H1 (cell line): Measurements from ENCODE around the gene UBE3B. TPM values are rescaled to one million over a fixed set of nuclear protein-coding genes. Genes with fewer than 3 reads are reported as not detected.

Experiments used
- EP300 ChIP-seq, 2 experiments: IDR thresholded peaks; 1 replicate in 1 of 2; 2 replicates in 1 of 2; pipeline ENCODE4 v1.6.1; 2011 to 2012; ENCODE audit warnings: low read depth in 2 of 2, low read length in 2 of 2, mild to moderate bottlenecking in 2 of 2, borderline replicate concordance in 1 of 2, inconsistent platforms in 1 of 2, moderate library complexity in 1 of 2
- KDM5A ChIP-seq: fragments of 200-600 bp; IDR thresholded peaks from 2 replicates; pipeline ENCODE4 v1.7.1; 2012; ENCODE audit warnings: mild to moderate bottlenecking, low read length, inconsistent platforms, mixed read lengths
- PHF8 ChIP-seq: fragments of 200-600 bp; sonication (generic); conservative IDR thresholded peaks from 2 replicates; pipeline ENCODE4 v1.7.1; 2012; ENCODE audit warnings: low read depth, mild to moderate bottlenecking, inconsistent platforms, low read length, moderate library complexity
- SIN3A ChIP-seq, 2 experiments: IDR thresholded peaks in 1 of 2; conservative IDR thresholded peaks in 1 of 2; 2 replicates each; pipeline ENCODE4 v1.6.1; 2011 to 2012; ENCODE audit warnings: low read length in 2 of 2, improper control_type of control experiment in 1 of 2, low read depth in 1 of 2, mild to moderate bottlenecking in 1 of 2
- SP1 ChIP-seq: IDR thresholded peaks from 2 replicates; pipeline ENCODE4 v1.6.1; 2011; ENCODE audit warnings: low read depth, low read length
- TBP ChIP-seq: IDR thresholded peaks from 2 replicates; pipeline ENCODE4 v1.6.1; 2011; ENCODE audit warnings: low read depth, low read length, improper control_type of control experiment
- polyA plus RNA-seq, 7 experiments: library from polyadenylated mRNA; depleted of rRNA in 3 of 7; stranded (reverse) in 5 of 7; unstranded in 2 of 7; fragments of >200 nt in 5 of 7; fragments of 200-250 nt in 2 of 7; gene quantifications; 1 replicate in 5 of 7; 2 replicates in 1 of 7; 4 replicates in 1 of 7; pipeline versions ENCODE4 v1.2.1 to v1.2.3, GENCODE V29; 2011 to 2013; ENCODE audit warnings: missing spikeins in 2 of 7, mixed read lengths in 2 of 7
- total RNA-seq: library from RNA; stranded (reverse); fragmentation: NEBNext Ultra II Directional; extraction: Animal tissue kit (Norgen Biotek cat#: 25700); gene quantifications from 2 replicates; pipeline ENCODE4 v1.2.1, GENCODE V29; 2021

The UBE3B gene
- total and polyA plus RNA-seq, 2 of the 8 experiments (the other 6 are each of a cell fraction or from before 2014, with no cell fraction given) = 14.0 to 21.1 TPM

- TF ChIP-seq EP300 (IDR thresholded peaks at IDR 0.05; ENCODE audit: borderline replicate concordance in 1 of 2, low read depth in 2 of 2, low read length in 2 of 2) (no peak), PHF8 (no peak), KDM5A (no peak), SP1 (no peak), TBP (no peak), SIN3A (conservative IDR thresholded peaks at IDR 0.05 in 1 of 2, IDR thresholded peaks at IDR 0.05 in 1 of 2; ENCODE audit: low read depth in 1 of 2, low read length in 2 of 2) (no peak)
Measured at GRCh38 chr12:109572506-109572845, 95.0 kb downstream of the UBE3B start (continued).
